T-helper 17 cell (primary cell): Measurements from ENCODE around the gene HSPB6. TPM values are rescaled to one million over a fixed set of nuclear protein-coding genes. Genes with fewer than 3 reads are reported as not detected.
A peak's percentile ranks its signal among the peaks of the same experiment; 100 is the strongest.

Experiments used
- ATAC-seq: fragments of 150-1000 bp; cut with Tn5 transposase; 2 replicates; pipeline ENCODE4 v1.10.0; 2021; ENCODE audit warnings: mild to moderate bottlenecking, moderate library complexity
- DNase-seq, 3 donors: peaks; one replicate each; pipeline versions ENCODE4 v3.0.0 to v3.0.0-alpha.2; 2020 to 2021
- H3K9me3 ChIP-seq: one replicate; pipeline ENCODE4 v1.7.0; 2013; ENCODE audit warnings: low read length, mild to moderate bottlenecking; ENCODE audit not compliant: control insufficient read depth, poor library complexity, severe bottlenecking
- H3K27ac Mint-ChIP-seq: one replicate; pipeline ENCODE4 v1.8.0; 2022; ENCODE audit warnings: mild to moderate bottlenecking, moderate library complexity, mixed read lengths
- H3K27me3 Mint-ChIP-seq: one replicate; pipeline ENCODE4 v1.8.0; 2022; ENCODE audit warnings: mixed read lengths
- H3K36me3 Mint-ChIP-seq: one replicate; pipeline ENCODE4 v1.8.0; 2022; ENCODE audit warnings: low read depth, mixed read lengths
- H3K4me1 Mint-ChIP-seq: one replicate; pipeline ENCODE4 v1.8.0; 2022; ENCODE audit warnings: mild to moderate bottlenecking, mixed read lengths
- H3K4me3 Mint-ChIP-seq: one replicate; pipeline ENCODE4 v1.8.0; 2022; ENCODE audit warnings: mild to moderate bottlenecking, moderate library complexity, mixed read lengths
- total RNA-seq, 4 donors: library from RNA in 2 of 4; stranded (reverse) in 2 of 4; gene quantifications; one replicate each; pipeline ENCODE4 v1.2.3 and lab custom pipeline; 2022 to 2026

HSPB6 gene
- total RNA-seq, 2 donors from 2014 or later, result not detected

GRCh38 chr19:35714601-35715354 is 42.1 kb downstream of the HSPB6 start:
- Mint-ChIP-seq H3K27ac (peak overlapping the region; percentile 94), H3K27me3 (no peaks in the 10 kb centered on the region), H3K4me1 (peaks cover 52% of the 10 kb centered on the region), H3K36me3 (no peaks in the 10 kb centered on the region), H3K4me3 (peak overlapping the region; percentile 78)
- DNase-seq (no peak), ATAC-seq (no peak)
- H3K9me3 ChIP-seq, result no peaks in the 10 kb centered on the region

GRCh38 chr19:35713904-35714495 is 42.8 kb downstream of the HSPB6 start:
- Mint-ChIP-seq H3K4me3 (peak overlapping the region; percentile 78), H3K4me1 (peaks cover 46% of the 10 kb centered on the region), H3K27me3 (no peaks in the 10 kb centered on the region), H3K27ac (peak overlapping the region; percentile 94), H3K36me3 (no peaks in the 10 kb centered on the region)
- no peak for DNase-seq
- ATAC-seq, result no peak
- no peaks in the 10 kb centered on the region for H3K9me3 ChIP-seq

- ATAC-seq, result no peak
- Mint-ChIP-seq H3K36me3 (no peaks in the 10 kb centered on the region), H3K27ac (peak overlapping the region; percentile 94), H3K4me3 (peak overlapping the region; percentile 78), H3K27me3 (no peaks in the 10 kb centered on the region), H3K4me1 (peaks cover 44% of the 10 kb centered on the region)
- no peaks in the 10 kb centered on the region for H3K9me3 ChIP-seq
- no peak for DNase-seq
Measured at GRCh38 chr19:35713506-35713850, 43.4 kb downstream of the HSPB6 start.

- peaks cover 44% of the 10 kb centered on the region for H3K4me1 Mint-ChIP-seq
- H3K36me3 Mint-ChIP-seq, result no peaks in the 10 kb centered on the region
- H3K9me3 ChIP-seq, result no peaks in the 10 kb centered on the region
- no peaks in the 10 kb centered on the region for H3K27me3 Mint-ChIP-seq
- ATAC-seq, result peak; percentile 21
- no peak for DNase-seq
- peak overlapping the region; percentile 94 for H3K27ac Mint-ChIP-seq
- H3K4me3 Mint-ChIP-seq, result peak overlapping the region; percentile 73
Measured at GRCh38 chr19:35712567-35713505, 44.0 kb downstream of the HSPB6 start.

- DNase-seq (no peak), ATAC-seq (peak; percentile 38)
- Mint-ChIP-seq H3K4me3 (peak overlapping the region; percentile 75), H3K27me3 (no peaks in the 10 kb centered on the region), H3K4me1 (peaks cover 36% of the 10 kb centered on the region), H3K27ac (peak overlapping the region; percentile 94), H3K36me3 (no peaks in the 10 kb centered on the region)
- no peaks in the 10 kb centered on the region for H3K9me3 ChIP-seq
Measured at GRCh38 chr19:35710784-35711723, 45.8 kb downstream of the HSPB6 start.

GRCh38 chr19:35708391-35708790 is 48.4 kb downstream of the HSPB6 start:
- Mint-ChIP-seq H3K27me3 (no peaks in the 10 kb centered on the region), H3K27ac (no peak overlapping the region), H3K4me3 (no peak overlapping the region), H3K4me1 (peaks cover 17% of the 10 kb centered on the region), H3K36me3 (no peaks in the 10 kb centered on the region)
- ATAC-seq (no peak), DNase-seq (no peak)
- no peaks in the 10 kb centered on the region for H3K9me3 ChIP-seq

Other genes with a start within 250 kb of the HSPB6 start
- gene DMKN, start 243.4 kb downstream of the HSPB6 start, total RNA-seq, result not detected
- not detected for gene SBSN, start 228.7 kb downstream of the HSPB6 start, total RNA-seq
- gene GAPDHS, start 223.6 kb downstream of the HSPB6 start, total RNA-seq, result not detected
- gene TMEM147, start 211.4 kb downstream of the HSPB6 start, total RNA-seq, result 10 to 100 TPM; 30.5 to 37.0 TPM
- not detected for gene ATP4A, start 193.4 kb downstream of the HSPB6 start, total RNA-seq
- gene PMIS2, start 170.9 kb downstream of the HSPB6 start, total RNA-seq, result not detected
- 10 to 100 TPM; 24.0 to 27.0 TPM for gene HAUS5, start 144.3 kb downstream of the HSPB6 start, total RNA-seq
- gene RBM42, start 128.0 kb downstream of the HSPB6 start, total RNA-seq, result 10 to 100 TPM; 39.6 to 40.8 TPM
- under 1 TPM; 0.50 to 0.52 TPM for gene ETV2, start 115.3 kb downstream of the HSPB6 start, total RNA-seq
- 100 to 1,000 TPM; 194 to 206 TPM for gene COX6B1, start 108.7 kb downstream of the HSPB6 start, total RNA-seq
- under 1 TPM in 1 of 2 donors, not detected in 1; 0.44 TPM for gene UPK1A, start 90.5 kb downstream of the HSPB6 start, total RNA-seq
- gene ZBTB32, start 52.5 kb downstream of the HSPB6 start, total RNA-seq, result 1 to 10 TPM; 3.4 to 5.0 TPM
- gene KMT2B, start 39.0 kb downstream of the HSPB6 start, total RNA-seq, result 10 to 100 TPM; 74.0 to 76.1 TPM
- gene IGFLR1, start 14.6 kb downstream of the HSPB6 start, total RNA-seq, result 10 to 100 TPM; 48.1 to 59.0 TPM
- 10 to 100 TPM; 48.1 to 68.2 TPM for gene U2AF1L4, start 11.6 kb downstream of the HSPB6 start, total RNA-seq
- gene PSENEN, start 11.4 kb downstream of the HSPB6 start, total RNA-seq, result 10 to 100 TPM; 21.2 to 24.9 TPM
- 10 to 100 TPM; 12.6 to 13.6 TPM for gene LIN37, start 8.5 kb downstream of the HSPB6 start, total RNA-seq
- gene PROSER3, start 1.1 kb upstream of the HSPB6 start, total RNA-seq, result 10 to 100 TPM; 36.2 to 36.6 TPM
- gene ARHGAP33, start 18.5 kb upstream of the HSPB6 start, total RNA-seq, result 10 to 100 TPM; 16.4 to 20.5 TPM
- not detected for gene PRODH2, start 55.8 kb upstream of the HSPB6 start, total RNA-seq
- not detected for gene NPHS1, start 95.5 kb upstream of the HSPB6 start, total RNA-seq
- gene KIRREL2, start 99.9 kb upstream of the HSPB6 start, total RNA-seq, result not detected
- not detected for gene APLP1, start 111.5 kb upstream of the HSPB6 start, total RNA-seq
- gene NFKBID, start 143.5 kb upstream of the HSPB6 start, total RNA-seq, result 100 to 1,000 TPM; 128 to 140 TPM
- 10 to 100 TPM; 63.0 to 73.7 TPM for gene HCST, start 145.5 kb upstream of the HSPB6 start, total RNA-seq
- 10 to 100 TPM in 1 of 2 donors, 1 to 10 TPM in 1; 5.9 to 16.7 TPM for gene TYROBP, start 151.3 kb upstream of the HSPB6 start, total RNA-seq
- 1 to 10 TPM; 6.8 to 8.7 TPM for gene LRFN3, start 179.3 kb upstream of the HSPB6 start, total RNA-seq
- gene SDHAF1, start 238.2 kb upstream of the HSPB6 start, total RNA-seq, result 1 to 10 TPM; 6.2 to 6.9 TPM